HEK293T (cell line): Measurements from ENCODE around the gene ZNF236.
"Not testable (repeated sequence)": the region's sequence is repeated elsewhere in the genome, so short reads cannot be mapped to it uniquely, and the experiment has no call there.

ENCODE experiments used
- CTCF ChIA-PET: fragments of 350-600 bp; formaldehyde crosslinking; extraction: SDS; loops from one replicate; lab custom pipeline; 2021; ENCODE audit warnings: antibody characterized with exemption, inconsistent platforms; lab: Yijun Ruan, JAX
- POLR2A ChIA-PET: fragments of 350-600 bp; formaldehyde crosslinking; extraction: SDS; loops from one replicate; lab custom pipeline; 2020; ENCODE audit warnings: antibody characterized with exemption, inconsistent platforms; lab: Yijun Ruan, JAX
- DNase-seq: peaks from one replicate; pipeline ENCODE4 v3.0.0; 2012; ENCODE audit warnings: mixed read lengths; ENCODE audit errors: extremely low spot score
- ARNT ChIP-seq: fragments of 450-650 bp; IDR thresholded peaks from 2 replicates; pipeline ENCODE4 v1.6.1; 2017; ENCODE audit warnings: mild to moderate bottlenecking
- BHLHE40 ChIP-seq: fragments of 450-650 bp; IDR thresholded peaks from 2 replicates; pipeline ENCODE4 v1.6.1; 2016; ENCODE audit warnings: mild to moderate bottlenecking, moderate library complexity, borderline replicate concordance
- CTBP1 ChIP-seq: fragments of 450-650 bp; IDR thresholded peaks from 2 replicates; pipeline ENCODE4 v1.6.1; 2016; ENCODE audit warnings: borderline replicate concordance
- ELF4 ChIP-seq: fragments of 450-650 bp; IDR thresholded peaks from 2 replicates; pipeline ENCODE4 v1.6.1; 2017; ENCODE audit warnings: antibody characterized with exemption
- FOXA1 ChIP-seq: fragments of 450-650 bp; IDR thresholded peaks from 2 replicates; pipeline ENCODE4 v1.6.1; 2016; ENCODE audit warnings: mild to moderate bottlenecking
- FOXK2 ChIP-seq: fragments of 450-650 bp; IDR thresholded peaks from 2 replicates; pipeline ENCODE4 v1.6.1; 2016; ENCODE audit warnings: mild to moderate bottlenecking
- FOXM1 ChIP-seq: fragments of 450-650 bp; IDR thresholded peaks from 2 replicates; pipeline ENCODE4 v1.6.1; 2017; ENCODE audit warnings: mild to moderate bottlenecking, borderline replicate concordance
- HDGF ChIP-seq: fragments of 450-650 bp; IDR thresholded peaks from 2 replicates; pipeline ENCODE4 v1.6.1; 2017; ENCODE audit warnings: antibody characterized with exemption, borderline replicate concordance
- L3MBTL2 ChIP-seq: fragments of 450-650 bp; conservative IDR thresholded peaks from 2 replicates; pipeline ENCODE4 v1.6.1; 2016; ENCODE audit warnings: mild to moderate bottlenecking
- LEF1 ChIP-seq: fragments of 450-650 bp; IDR thresholded peaks from 2 replicates; pipeline ENCODE4 v1.6.1; 2017; ENCODE audit warnings: mild to moderate bottlenecking, borderline replicate concordance
- NFRKB ChIP-seq: fragments of 450-650 bp; IDR thresholded peaks from 2 replicates; pipeline ENCODE4 v1.6.1; 2016; ENCODE audit warnings: mild to moderate bottlenecking, moderate library complexity
- SP1 ChIP-seq: fragments of 450-650 bp; IDR thresholded peaks from 2 replicates; pipeline ENCODE4 v1.6.1; 2017
- SUZ12 ChIP-seq: fragments of 450-650 bp; IDR thresholded peaks from 2 replicates; pipeline ENCODE4 v1.6.1; 2016; ENCODE audit warnings: mild to moderate bottlenecking
- TARDBP ChIP-seq: fragments of 450-650 bp; IDR thresholded peaks from 2 replicates; pipeline ENCODE4 v1.6.1; 2016
- ZNF384 ChIP-seq: fragments of 450-650 bp; IDR thresholded peaks from 2 replicates; pipeline ENCODE4 v1.6.1; 2016
- TF ChIP-seq, protein P1 (sequence below): fragments of 450-650 bp; IDR thresholded peaks from 2 replicates; pipeline ENCODE4 v1.6.1; 2016

ZNF236 gene

DNA sequence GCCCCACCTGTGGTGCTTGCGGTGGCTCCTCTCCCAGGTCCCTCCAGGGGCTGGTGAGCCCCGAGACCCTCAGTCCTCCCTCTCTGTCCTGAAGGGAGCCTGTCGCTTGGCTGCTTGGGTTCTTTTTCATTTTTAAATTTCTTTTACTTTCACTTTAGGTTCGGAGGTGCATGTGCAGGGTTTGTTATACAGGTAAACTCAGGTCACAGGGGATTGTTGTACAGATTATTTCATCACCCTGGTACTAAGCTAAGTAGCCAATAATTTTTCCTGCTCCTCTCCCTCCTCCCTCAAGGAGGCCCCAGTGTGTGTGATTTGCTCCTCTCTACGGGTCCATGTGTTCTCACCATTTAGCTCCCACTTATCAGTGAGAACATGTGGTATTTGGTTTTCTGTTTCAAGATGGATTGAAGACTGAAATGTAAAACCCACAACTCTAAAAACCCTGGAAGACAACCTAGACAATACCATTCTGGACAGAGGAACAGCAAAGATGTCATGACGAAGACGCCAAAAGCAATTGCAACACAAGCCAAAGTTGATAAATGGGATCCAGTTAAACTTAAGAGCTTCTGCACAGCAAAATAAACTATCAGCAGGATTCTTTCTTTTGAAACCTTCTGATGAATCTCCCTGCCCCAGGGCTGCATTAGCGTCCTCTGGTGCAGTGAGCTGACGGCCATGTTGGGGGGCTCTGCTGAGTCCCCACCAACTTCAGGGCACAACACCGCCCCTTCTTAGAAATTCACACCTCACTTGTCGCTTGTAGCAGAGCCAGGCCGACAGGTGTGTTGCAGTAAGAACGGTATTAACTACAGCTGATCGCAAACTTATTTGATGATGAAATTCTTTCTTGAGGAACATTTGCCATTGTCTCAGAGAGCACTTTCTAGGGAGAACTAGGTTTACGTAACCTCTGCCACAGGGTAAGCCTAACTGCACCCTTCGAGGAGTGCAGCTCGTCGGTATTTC, 135.3 kb downstream of the ZNF236 start:
- DNase-seq: no peak
- ChIA-PET CTCF (no interaction called here), POLR2A (no interaction called here)
- TF ChIP-seq NFRKB (no peak), HDGF (no peak), FOXA1 (no peak), LEF1 (no peak), ARNT (no peak), TARDBP (no peak), ELF4 (no peak), BHLHE40 (no peak), FOXK2 (no peak), CTBP1 (no peak)
- TF ChIP-seq, protein P1, sequence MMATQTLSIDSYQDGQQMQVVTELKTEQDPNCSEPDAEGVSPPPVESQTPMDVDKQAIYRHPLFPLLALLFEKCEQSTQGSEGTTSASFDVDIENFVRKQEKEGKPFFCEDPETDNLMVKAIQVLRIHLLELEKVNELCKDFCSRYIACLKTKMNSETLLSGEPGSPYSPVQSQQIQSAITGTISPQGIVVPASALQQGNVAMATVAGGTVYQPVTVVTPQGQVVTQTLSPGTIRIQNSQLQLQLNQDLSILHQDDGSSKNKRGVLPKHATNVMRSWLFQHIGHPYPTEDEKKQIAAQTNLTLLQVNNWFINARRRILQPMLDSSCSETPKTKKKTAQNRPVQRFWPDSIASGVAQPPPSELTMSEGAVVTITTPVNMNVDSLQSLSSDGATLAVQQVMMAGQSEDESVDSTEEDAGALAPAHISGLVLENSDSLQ: no peak

DNA sequence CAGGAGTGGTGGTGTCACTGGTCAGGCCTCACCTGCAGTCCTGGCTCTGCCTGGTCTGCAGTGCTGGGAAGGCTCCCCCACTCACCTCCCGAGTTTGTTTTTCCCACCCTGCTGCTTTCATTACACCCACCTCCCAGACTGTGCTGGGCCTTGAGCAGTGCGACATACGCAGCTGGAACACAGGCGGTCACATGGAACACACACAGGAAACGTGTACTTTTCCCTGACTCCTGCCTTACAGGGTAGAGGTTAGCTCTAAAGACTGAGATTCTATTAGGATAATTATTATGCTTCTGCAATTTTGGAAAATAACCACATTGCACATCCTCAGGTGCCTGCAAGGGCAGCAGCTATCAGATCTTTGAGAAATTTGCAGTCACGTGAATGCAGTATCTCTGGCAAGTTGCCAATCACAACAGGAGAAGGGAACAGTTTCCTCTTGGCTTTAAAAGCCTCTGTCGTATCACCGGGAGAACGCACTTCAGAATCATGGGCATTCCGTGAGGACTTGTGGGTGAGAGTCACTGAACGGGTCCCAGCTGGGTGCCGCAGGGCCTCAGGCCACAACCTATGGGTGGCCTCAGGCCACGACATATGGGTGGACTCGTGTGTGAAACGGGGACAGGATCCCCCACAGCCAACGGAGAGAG, 136.5 kb downstream of the ZNF236 start:
- CTCF ChIA-PET: no interaction called here
- TF ChIP-seq FOXM1 (no peak), ZNF384 (no peak), TARDBP (no peak), SUZ12 (no peak)
- POLR2A ChIA-PET: no interaction called here
- DNase-seq: no peak

DNA sequence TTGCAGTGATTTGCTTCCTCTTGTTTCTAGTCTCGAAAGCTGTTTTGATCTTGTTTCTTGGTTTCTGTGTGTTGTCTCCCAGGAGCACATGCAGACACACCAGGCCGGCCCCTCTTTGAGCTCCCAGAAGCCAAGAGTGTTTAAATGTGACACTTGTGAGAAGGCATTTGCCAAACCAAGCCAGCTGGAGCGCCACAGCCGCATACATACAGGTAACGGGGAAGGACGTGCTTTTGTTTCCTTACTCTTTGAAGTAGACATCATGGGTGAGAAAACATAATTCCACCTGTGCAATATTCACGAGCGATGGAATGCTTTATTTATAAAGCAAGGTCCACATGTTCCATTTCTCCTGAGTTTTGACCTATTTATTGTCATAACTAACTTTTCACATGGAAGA, 137.2 kb downstream of the ZNF236 start:
- no peak for DNase-seq
- CTCF ChIA-PET: no interaction called here

DNA sequence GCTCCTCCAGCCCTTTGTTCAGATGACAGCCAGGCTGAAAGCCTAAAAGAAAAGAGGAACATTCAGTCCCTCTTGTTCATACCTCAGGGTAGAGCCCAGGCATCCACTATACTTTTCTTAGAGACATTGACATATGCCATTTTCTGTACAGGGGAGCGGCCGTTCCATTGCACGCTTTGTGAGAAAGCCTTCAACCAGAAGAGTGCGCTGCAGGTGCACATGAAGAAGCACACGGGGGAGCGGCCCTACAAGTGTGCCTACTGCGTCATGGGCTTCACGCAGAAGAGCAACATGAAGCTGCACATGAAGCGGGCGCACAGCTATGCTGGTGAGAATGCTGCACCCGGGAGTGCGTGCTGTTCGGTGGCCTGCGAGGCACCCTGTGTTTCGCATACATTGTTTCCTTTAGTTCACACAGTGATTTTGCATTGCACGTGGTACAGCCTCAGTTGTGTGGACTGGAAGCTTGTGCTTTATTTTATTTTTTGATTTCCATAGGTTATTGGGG, 138.2 kb downstream of the ZNF236 start:
- DNase-seq: no peak
- POLR2A ChIA-PET: no interaction called here
- TF ChIP-seq CTBP1 (no peak), TARDBP (no peak), SP1 (no peak), BHLHE40 (no peak), SUZ12 (no peak), LEF1 (no peak), HDGF (no peak), FOXK2 (no peak)
- CTCF ChIA-PET: interaction anchor here (0.6 kb wide), 1 partner anchor 141 kb away, joined by 3 read pairs; no protein-coding TSS in a partner anchor

More for the DNA sequence above, 137.2 kb downstream of the ZNF236 start:
- no peak for TF ChIP-seq ELF4
- POLR2A ChIA-PET: no interaction called here

DNA sequence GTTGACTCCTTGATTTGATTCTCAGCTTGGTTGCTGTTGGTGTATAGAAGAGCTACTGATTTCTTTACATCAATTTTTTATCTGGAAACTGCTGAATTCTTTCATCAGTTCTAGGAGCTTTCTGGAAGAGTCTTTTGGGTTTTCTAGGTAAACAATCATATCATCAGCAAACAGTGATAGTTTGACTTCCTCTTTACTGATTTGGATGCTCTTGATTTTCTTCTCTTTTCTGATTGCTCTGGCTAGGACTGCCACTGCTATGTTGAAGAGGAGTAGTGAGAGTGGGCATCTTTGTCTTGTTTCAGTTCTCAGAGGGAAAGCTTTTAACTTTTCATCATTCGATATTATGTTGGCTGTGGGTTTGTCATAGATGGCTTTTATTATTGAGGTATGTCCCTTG, 140.5 kb downstream of the ZNF236 start:
- DNase-seq: no peak
- no peak for TF ChIP-seq L3MBTL2
- no peak for TF ChIP-seq BHLHE40
- no peak for TF ChIP-seq LEF1
- no peak for TF ChIP-seq SUZ12
- CTCF ChIA-PET: no interaction called here
- POLR2A ChIA-PET: no interaction called here

DNA sequence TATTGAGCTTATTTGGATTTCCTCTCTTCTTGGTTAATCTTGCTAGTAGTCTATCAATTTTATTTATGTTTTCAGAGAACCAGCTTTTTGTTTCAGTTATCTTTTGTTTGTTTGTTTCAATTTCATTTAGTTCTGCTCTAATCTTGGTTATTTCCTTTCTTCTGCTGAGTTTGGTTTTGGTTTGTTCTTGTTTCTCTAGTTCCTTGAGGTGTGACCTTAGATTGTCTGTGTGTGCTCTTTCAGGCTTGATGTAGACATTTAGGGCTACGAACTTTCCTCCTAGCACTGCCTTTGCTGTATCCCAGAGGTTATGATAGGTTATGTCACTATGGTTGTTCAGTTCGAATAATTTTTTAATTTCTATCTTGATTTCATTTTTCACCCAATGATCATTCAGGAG, 141.6 kb downstream of the ZNF236 start:
- TF ChIP-seq LEF1: no peak
- TF ChIP-seq SUZ12: no peak
- TF ChIP-seq SP1: no peak
- TF ChIP-seq ELF4: no peak
- TF ChIP-seq ARNT: no peak
- TF ChIP-seq FOXM1: no peak
- TF ChIP-seq FOXA1: no peak
- TF ChIP-seq TARDBP: no peak
- TF ChIP-seq CTBP1: no peak
- no peak for TF ChIP-seq BHLHE40
- no peak for TF ChIP-seq HDGF
- TF ChIP-seq, protein P1: no peak
- TF ChIP-seq FOXK2: no peak
- ChIA-PET CTCF (no interaction called here), POLR2A (no interaction called here)
- no peak for DNase-seq

DNA sequence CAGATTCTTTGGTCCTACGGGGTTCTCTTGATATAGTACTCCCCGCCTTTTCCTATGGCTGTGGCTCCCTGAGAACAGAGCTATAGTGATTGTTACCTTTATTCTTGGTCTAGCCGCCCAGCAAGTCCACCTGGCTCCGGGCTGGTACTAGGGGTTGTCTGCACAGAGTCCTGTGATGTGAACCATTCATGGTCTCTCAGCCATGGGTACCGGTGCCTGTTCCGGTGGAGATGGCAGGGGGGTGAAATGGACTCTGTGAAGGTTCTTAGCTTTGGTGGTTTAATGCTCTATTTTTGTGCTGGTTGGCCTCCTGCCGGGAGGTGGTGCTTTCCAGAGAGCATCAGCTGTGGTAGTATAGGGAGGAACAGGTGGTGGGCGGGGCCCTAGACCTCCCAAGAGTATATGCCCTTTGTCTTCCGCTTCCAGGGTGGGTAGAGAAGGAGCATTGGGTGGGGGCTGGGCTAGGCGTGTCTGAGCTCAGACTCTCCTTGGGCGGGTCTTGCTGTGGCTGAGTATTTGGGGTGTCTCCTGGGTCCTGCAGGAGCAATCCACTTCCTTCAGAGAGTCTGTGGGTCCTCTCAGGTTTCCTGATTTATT, 143.3 kb downstream of the ZNF236 start:
- DNase-seq, POLR2A ChIA-PET, CTCF ChIA-PET: not testable (repeated sequence)

DNA sequence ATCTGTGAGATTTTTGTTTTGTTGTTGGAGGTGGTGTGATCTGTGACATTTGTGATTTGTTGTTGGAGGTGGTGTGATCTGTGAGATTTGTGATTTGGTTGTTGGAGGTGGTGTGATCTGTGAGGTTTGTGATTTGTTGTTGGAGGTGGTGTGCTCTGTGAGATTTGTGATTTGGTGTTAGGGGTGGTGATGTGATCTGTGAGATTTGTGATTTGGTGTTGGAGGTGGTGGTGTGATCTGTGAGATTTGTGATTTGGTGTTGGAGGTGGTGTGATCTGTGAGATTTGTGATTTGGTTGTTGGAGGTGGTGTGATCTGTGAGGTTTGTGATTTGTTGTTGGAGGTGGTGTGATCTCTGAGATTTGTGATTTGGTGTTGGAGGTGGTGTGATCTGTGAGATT, 144.9 kb downstream of the ZNF236 start:
- POLR2A ChIA-PET, DNase-seq, CTCF ChIA-PET: not testable (repeated sequence)
